ENCODE results near the gene EPB41L4A.

EPB41L4A gene

DNA sequence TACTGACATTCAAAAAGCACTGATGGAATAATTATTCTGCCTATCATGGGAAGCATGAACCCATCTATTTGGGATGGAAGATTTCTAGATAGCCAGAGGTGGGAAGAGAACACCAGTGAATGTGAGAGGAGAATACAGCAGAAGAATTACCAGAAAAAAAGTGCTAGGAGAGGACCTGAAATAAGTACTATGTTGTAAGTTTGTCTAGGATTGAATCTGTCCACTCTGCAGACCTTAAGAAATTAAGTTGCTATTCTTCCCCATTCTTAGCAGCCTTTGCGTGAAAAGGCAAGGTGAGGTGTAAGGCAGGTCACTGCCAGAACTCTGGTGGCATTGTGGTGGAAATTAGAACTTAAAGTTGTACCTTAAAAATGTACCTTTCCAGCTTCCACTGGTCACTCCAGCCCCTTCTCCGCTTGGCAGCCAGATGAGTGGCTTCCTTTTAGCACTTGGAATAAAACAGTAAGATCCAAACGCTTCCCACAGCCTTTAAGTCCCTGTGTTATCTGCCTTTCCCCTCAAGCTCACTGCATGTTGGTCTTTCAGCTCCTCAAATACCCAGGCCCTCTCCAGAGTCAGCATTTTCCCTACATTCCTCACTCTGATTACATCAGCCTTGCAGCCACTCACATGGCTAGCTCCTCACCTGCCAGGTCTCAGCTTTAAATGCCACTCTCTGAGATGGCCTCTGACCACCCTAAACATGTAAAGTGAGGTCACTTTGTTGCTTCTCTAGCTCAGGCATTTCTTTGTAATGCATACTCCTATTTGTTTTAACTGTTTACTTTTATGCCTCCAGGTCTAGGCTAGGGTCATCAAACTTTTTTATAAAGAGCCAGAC is 253.0 kb downstream of the EPB41L4A start:
- no peak for DNase-seq (ENCODE audit: low read depth in 2 of 2, low spot score in 1 of 2)

GRCh38 chr5:112165399-112165798 is 253.7 kb downstream of the EPB41L4A start:
- DNase-seq (ENCODE audit: low read depth in 2 of 2, low spot score in 1 of 2), result no peak

- no peak for DNase-seq (ENCODE audit: low read depth in 2 of 2, low spot score in 1 of 2)
Observed at GRCh38 chr5:112163435-112163834, 255.6 kb downstream of the EPB41L4A start.

- no peak for DNase-seq (ENCODE audit: low read depth in 2 of 2, low spot score in 1 of 2)
Observed at GRCh38 chr5:112161392-112161748, 257.7 kb downstream of the EPB41L4A start.

- DNase-seq (ENCODE audit: low read depth in 2 of 2, low spot score in 1 of 2), result peak; percentile 86 to 89
Observed at GRCh38 chr5:112160652-112161391, 258.3 kb downstream of the EPB41L4A start.

DNA sequence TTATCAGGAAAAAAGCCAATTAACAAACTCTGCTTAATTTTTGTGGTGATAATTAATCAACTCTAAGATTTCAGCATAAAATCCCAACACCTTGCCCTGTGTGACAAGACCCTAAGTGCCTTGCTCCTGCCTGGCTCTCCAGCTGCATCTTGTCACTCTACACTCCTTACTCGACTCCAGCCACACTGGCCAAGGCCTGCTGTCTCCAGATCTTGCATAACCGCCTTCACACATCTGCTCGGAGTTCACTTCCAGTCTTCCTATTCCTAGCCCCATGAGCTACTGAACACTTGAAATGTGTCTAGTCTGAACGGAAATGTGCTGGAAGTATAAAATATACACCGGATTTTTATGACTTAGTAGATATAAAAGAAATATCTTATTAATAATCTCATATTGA is 259.6 kb downstream of the EPB41L4A start:
- DNase-seq (ENCODE audit: low read depth in 2 of 2, low spot score in 1 of 2), result no peak

GRCh38 chr5:112156211-112156610 is 262.9 kb downstream of the EPB41L4A start:
- no peak for DNase-seq (ENCODE audit: low read depth in 2 of 2, low spot score in 1 of 2)

- DNase-seq (ENCODE audit: low read depth in 2 of 2, low spot score in 1 of 2), result no peak
Observed at GRCh38 chr5:112154940-112155686, 264.0 kb downstream of the EPB41L4A start.

GRCh38 chr5:112149727-112150126 is 269.4 kb downstream of the EPB41L4A start:
- DNase-seq (ENCODE audit: low read depth in 2 of 2, low spot score in 1 of 2), result no peak

DNA sequence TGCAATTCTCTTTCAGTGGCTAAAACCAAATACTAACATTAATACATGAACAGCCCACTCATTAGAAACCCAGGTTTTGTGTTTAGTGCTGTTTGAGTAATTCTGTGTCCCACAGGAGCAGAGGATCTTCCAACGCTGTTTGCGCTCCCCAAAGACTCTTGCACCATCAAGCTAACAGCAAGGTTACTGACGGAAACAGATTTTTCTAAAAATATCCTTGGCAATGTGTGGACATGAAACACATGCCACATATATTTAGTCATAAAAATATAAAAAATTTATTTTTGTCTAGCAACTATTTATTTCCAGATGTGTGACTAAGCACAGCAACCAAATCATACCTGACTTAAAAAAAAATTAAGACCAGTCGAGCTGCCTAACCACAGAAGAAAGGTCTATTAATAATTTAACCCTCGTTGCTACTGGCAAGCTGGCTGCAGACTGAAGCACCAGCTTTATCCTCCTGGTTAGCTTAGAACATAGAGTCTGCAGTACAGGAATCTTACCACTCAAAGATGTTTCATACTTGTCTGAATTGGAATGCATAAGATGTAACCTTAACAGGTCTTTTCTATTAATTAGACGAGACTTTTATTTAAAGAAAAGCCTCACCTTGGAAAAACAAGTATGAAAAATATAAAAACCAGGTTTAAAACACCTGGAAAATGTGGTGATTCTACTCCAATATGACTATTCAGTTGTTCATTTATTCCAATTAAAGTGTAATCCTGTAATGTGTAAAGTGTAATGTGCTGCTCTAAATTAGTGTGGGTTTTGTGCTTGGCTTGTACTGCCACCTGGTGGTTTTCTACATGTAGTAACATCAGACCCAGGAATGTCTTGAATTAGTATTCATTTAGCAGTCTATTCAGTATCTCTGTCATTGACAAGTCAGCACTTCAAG is 272.5 kb downstream of the EPB41L4A start:
- DNase-seq (ENCODE audit: low read depth in 2 of 2, low spot score in 1 of 2), result peak in 1 of 2 donors; percentile 31

DNA sequence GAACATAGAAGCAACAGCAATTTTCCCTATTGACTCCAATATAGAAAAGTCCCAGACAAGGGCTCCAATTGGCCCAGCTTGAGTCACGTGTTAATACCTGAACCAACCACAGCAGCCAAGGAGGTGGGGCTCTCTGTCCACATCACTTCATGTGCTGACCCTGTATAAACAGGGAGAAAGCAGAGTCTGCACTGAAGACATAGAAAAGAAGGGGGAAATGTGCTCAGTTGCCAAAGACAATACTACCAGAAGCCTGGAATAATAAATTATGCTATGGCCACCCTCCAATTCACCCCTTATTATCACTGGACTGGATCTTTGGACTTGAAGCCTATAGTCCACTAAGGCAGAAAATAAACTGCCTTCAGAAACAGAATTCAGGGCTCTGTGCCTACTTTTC is 275.4 kb downstream of the EPB41L4A start:
- DNase-seq (ENCODE audit: low read depth in 2 of 2, low spot score in 1 of 2), result no peak

DNA sequence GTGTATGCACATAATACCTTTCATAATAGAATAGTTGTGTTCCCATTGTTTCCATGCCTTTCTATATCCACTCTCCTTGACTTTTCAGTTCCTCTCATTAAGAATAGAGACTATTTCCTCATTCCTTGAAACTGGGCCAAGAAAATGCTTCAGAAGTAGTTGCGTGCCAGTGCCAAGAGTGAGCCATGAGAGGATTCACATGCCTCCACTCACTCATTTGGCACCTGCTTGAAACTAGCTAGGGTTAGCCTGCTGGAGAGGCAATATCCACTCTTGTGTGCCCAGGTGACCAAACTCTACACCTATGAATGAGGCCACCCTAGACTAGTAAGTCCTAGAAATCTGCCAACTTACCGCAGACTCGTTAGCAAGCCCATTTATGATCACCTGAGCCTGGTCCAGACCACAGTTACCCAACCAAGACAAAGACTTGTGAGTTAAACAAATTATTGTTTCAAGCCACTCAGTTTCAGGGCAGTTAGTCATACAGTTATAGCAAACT is 276.3 kb downstream of the EPB41L4A start:
- no peak for DNase-seq (ENCODE audit: low read depth in 2 of 2, low spot score in 1 of 2)

DNA sequence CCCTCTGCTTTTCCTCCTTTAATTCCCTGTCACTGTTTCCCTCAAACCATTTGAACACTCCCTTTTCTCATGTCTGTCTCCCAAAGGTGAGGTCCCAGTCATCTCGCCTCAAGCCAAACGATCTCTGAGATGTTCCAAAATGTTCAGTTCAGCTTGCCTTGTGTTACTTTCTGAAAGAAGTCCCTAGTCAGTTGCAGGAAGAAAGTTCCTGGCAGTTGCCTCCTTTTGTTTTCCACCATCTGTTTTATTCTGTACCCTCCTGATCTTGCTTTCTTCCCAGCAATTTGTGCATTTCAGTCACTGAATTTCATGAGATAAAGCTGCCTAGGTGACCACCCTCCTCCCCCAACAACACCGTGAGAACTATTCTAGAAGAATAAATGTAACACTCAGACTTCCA is 277.5 kb downstream of the EPB41L4A start:
- no peak for DNase-seq (ENCODE audit: low read depth in 2 of 2, low spot score in 1 of 2)

GRCh38 chr5:112138526-112138925 is 280.6 kb downstream of the EPB41L4A start:
- DNase-seq (ENCODE audit: low read depth in 2 of 2, low spot score in 1 of 2), result no peak

GRCh38 chr5:112136773-112137172 is 282.3 kb downstream of the EPB41L4A start:
- no peak for DNase-seq (ENCODE audit: low read depth in 2 of 2, low spot score in 1 of 2)

DNA sequence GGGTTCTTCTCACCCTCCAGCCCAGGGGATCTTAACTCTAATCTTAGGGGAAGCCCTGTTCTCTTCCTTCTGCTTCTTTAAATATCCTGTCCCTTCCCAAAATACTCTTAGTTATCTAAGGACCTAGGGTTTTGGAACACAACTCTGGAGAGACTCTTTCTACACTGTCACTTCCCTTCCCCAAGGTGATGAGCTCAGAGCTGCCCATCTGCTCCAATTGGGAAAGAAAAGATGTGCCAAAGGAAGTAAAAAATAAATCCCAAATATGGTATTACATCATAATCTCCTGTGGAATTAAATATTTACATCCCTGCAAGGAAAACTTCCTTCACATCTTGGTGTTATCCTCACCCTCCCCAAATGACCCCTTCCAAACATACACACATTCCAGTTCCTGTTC is 291.2 kb downstream of the EPB41L4A start:
- no peak for DNase-seq (ENCODE audit: low read depth in 2 of 2, low spot score in 1 of 2)

- DNase-seq (ENCODE audit: low read depth in 2 of 2, low spot score in 1 of 2), result no peak
Observed at GRCh38 chr5:112126982-112127381, 292.1 kb downstream of the EPB41L4A start.

GRCh38 chr5:112125903-112126302 is 293.2 kb downstream of the EPB41L4A start:
- no peak for DNase-seq (ENCODE audit: low read depth in 2 of 2, low spot score in 1 of 2)

GRCh38 chr5:112124788-112125187 is 294.3 kb downstream of the EPB41L4A start:
- no peak for DNase-seq (ENCODE audit: low read depth in 2 of 2, low spot score in 1 of 2)

GRCh38 chr5:112123086-112123485 is 296.0 kb downstream of the EPB41L4A start:
- DNase-seq (ENCODE audit: low read depth in 2 of 2, low spot score in 1 of 2), result no peak

DNA sequence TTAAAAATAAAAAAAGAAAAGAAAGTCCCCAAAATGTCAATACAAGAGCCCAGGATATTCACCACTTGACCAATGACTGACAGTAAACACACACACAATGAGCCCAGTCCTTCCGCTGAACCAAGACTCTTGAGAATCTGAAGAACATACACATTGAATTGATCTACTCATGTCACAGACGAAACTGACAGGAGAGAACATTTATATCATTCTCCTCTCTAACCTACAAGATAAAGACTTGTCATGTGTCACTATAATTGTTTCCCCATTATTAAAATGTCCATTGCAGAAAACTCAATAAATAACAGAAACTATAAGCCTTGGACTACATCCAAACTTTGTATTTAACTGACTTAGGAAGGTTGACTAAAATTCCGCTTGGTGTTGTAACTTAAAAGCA is 296.7 kb downstream of the EPB41L4A start:
- DNase-seq (ENCODE audit: low read depth in 2 of 2, low spot score in 1 of 2), result no peak
